A549 (cell line): ENCODE results near the gene SHKBP1. TPM values are rescaled to one million over a fixed set of nuclear protein-coding genes. Genes with fewer than 3 reads are reported as not detected.

Experiments used
- ATAC-seq, 2 experiments: fragments of 200-7000 bp in 1 of 2; fragments of >200 bp in 1 of 2; cut with Nextera tagmentation in 1 of 2; cut with Tn5 transposase in 1 of 2; 3 replicates each; pipeline versions ENCODE4 v1.8.0 to v1.9.1; 2018 to 2020; ENCODE audit warnings: mild to moderate bottlenecking in 1 of 2, moderate library complexity in 1 of 2
- CTCF ChIA-PET: fragments of 300-600 bp; sonication (Branson Sonifier 250); formaldehyde crosslinking; extraction: SDS; loops from one replicate; lab custom pipeline; 2021; ENCODE audit warnings: antibody characterized with exemption, inconsistent platforms; lab: Yijun Ruan, JAX
- POLR2A ChIA-PET: fragments of 350-600 bp; formaldehyde crosslinking; extraction: SDS; loops from one replicate; lab custom pipeline; 2021; ENCODE audit warnings: antibody characterized with exemption, inconsistent platforms; lab: Yijun Ruan, JAX
- DNase-seq, 2 experiments: peaks; one replicate each; pipeline versions ENCODE4 v3.0.0 to v3.0.0-alpha.2; 2011 to 2016; ENCODE audit warnings: low read depth in 1 of 2, low spot score in 1 of 2
- FAIRE-seq: peaks from 2 replicates; lab custom pipeline; 2011; peaks lifted over from hg19 to GRCh38; lab: Jason Lieb, UNC
- H3K27ac ChIP-seq, 2 experiments: fragments of >200 bp; sonication (Bioruptor Twin); formaldehyde crosslinking; 3 replicates each; pipeline ENCODE4 v1.5.1; 2016 to 2017
- H3K4me1 ChIP-seq: fragments of >200 bp; sonication (Bioruptor Twin); formaldehyde crosslinking; 3 replicates; pipeline ENCODE4 v1.6.1; 2016
- H3K4me2 ChIP-seq: fragments of >200 bp; sonication (Bioruptor Twin); formaldehyde crosslinking; 3 replicates; pipeline ENCODE4 v1.6.1; 2016
- H3K4me3 ChIP-seq: fragments of >200 bp; sonication (Bioruptor Twin); formaldehyde crosslinking; 3 replicates; pipeline ENCODE4 v1.5.1; 2016
- H3K9me3 ChIP-seq: fragments of >200 bp; sonication (Bioruptor Twin); formaldehyde crosslinking; 3 replicates; pipeline ENCODE4 v1.6.1; 2016
- BCL3 ChIP-seq: fragments of >200 bp; sonication (Bioruptor Twin); formaldehyde crosslinking; IDR thresholded peaks from 3 replicates; pipeline ENCODE4 v1.6.1; 2016
- CBX8 ChIP-seq: fragments of 200-600 bp; sonication (generic); IDR thresholded peaks from 2 replicates; pipeline ENCODE4 v1.6.1; 2016
- CHD2 ChIP-seq: fragments of 150-350 bp; IDR thresholded peaks from 2 replicates; pipeline ENCODE4 v1.6.1; 2014; ENCODE audit warnings: low read length; ENCODE audit not compliant: partially characterized antibody
- CHD4 ChIP-seq: fragments of 200-600 bp; sonication (generic); IDR thresholded peaks from 2 replicates; pipeline ENCODE4 v1.6.1; 2016; ENCODE audit warnings: antibody characterized with exemption, mild to moderate bottlenecking, borderline replicate concordance
- E2F6 ChIP-seq: IDR thresholded peaks from 2 replicates; pipeline ENCODE4 v1.6.1; 2012; ENCODE audit warnings: low read depth, borderline replicate concordance
- EHF ChIP-seq: fragments of 250-450 bp; sonication (Bioruptor Pico); IDR thresholded peaks from 2 replicates; pipeline ENCODE4 v1.5.0; 2020; ENCODE audit warnings: mild to moderate bottlenecking
- EHMT2 ChIP-seq: fragments of 200-600 bp; sonication (generic); IDR thresholded peaks from 2 replicates; pipeline ENCODE4 v1.6.1; 2016; ENCODE audit warnings: antibody characterized with exemption, low read depth, mild to moderate bottlenecking, moderate library complexity
- EP300 ChIP-seq, 2 experiments: fragments of >200 bp; sonication (Bioruptor Twin); formaldehyde crosslinking; IDR thresholded peaks; 2 replicates in 1 of 2; 3 replicates in 1 of 2; pipeline ENCODE4 v1.6.1; 2016 to 2017
- GATA3 ChIP-seq: IDR thresholded peaks from 2 replicates; pipeline ENCODE4 v1.6.1; 2012; ENCODE audit warnings: borderline replicate concordance
- HDAC2 ChIP-seq: fragments of 200-600 bp; sonication (generic); IDR thresholded peaks from 2 replicates; pipeline ENCODE4 v1.6.1; 2016
- HOXA7 ChIP-seq: fragments of 250-450 bp; sonication (Bioruptor Pico); IDR thresholded peaks from 2 replicates; pipeline ENCODE4 v1.5.0; 2020; ENCODE audit warnings: mild to moderate bottlenecking, moderate library complexity
- JUNB ChIP-seq: fragments of >200 bp; sonication (Bioruptor Twin); formaldehyde crosslinking; IDR thresholded peaks from 2 replicates; pipeline ENCODE4 v1.6.1; 2016
- KDM1A ChIP-seq: fragments of 200-600 bp; sonication (generic); IDR thresholded peaks from 2 replicates; pipeline ENCODE4 v1.6.1; 2016; ENCODE audit warnings: low read depth, mild to moderate bottlenecking
- MAFK ChIP-seq: fragments of 450-650 bp; IDR thresholded peaks from 2 replicates; pipeline ENCODE4 v1.6.1; 2014; ENCODE audit not compliant: partially characterized antibody
- MAX ChIP-seq: IDR thresholded peaks from 2 replicates; pipeline ENCODE4 v1.6.1; 2012
- NFE2L2 ChIP-seq: fragments of 150-350 bp; conservative IDR thresholded peaks from 2 replicates; pipeline ENCODE4 v1.6.1; 2014; ENCODE audit warnings: low read length
- POLR2A ChIP-seq: IDR thresholded peaks from 2 replicates; pipeline ENCODE4 v1.6.1; 2012; ENCODE audit warnings: mild to moderate bottlenecking, low read length
- POLR2AphosphoS2 ChIP-seq: conservative IDR thresholded peaks from 2 replicates; pipeline ENCODE4 v1.6.1; 2012; ENCODE audit warnings: low read length, improper control_type of control experiment, inconsistent platforms
- RARB ChIP-seq: fragments of 250-450 bp; sonication (Bioruptor Pico); IDR thresholded peaks from 2 replicates; pipeline ENCODE4 v1.8.0; 2021; ENCODE audit warnings: mild to moderate bottlenecking, moderate library complexity
- RFX5 ChIP-seq: fragments of 450-650 bp; IDR thresholded peaks from 2 replicates; pipeline ENCODE4 v1.7.1; 2014; ENCODE audit warnings: antibody characterized with exemption, mild to moderate bottlenecking, moderate library complexity
- SREBF2 ChIP-seq: fragments of 450-650 bp; IDR thresholded peaks from 2 replicates; pipeline ENCODE4 v1.6.1; 2014; ENCODE audit warnings: mild to moderate bottlenecking, moderate library complexity
- TFCP2L1 ChIP-seq: fragments of 250-450 bp; sonication (Bioruptor Pico); IDR thresholded peaks from 2 replicates; pipeline ENCODE4 v1.5.0; 2021; ENCODE audit warnings: mild to moderate bottlenecking
- ZFP36 ChIP-seq: fragments of 450-650 bp; IDR thresholded peaks from 2 replicates; pipeline ENCODE4 v1.6.1; 2014; ENCODE audit warnings: borderline replicate concordance; ENCODE audit not compliant: partially characterized antibody
- ZSCAN20 ChIP-seq: fragments of 250-450 bp; sonication (Bioruptor Pico); IDR thresholded peaks from 2 replicates; pipeline ENCODE4 v1.8.0; 2022; ENCODE audit warnings: mild to moderate bottlenecking, moderate library complexity
- WGBS: methylation state at CpG from one replicate; pipeline ENCODE4 v1.1.6; 2017; ENCODE audit errors: missing lambda C conversion rate; 5-methylcytosine and 5-hydroxymethylcytosine counted together
- polyA plus RNA-seq, 4 experiments: library from polyadenylated mRNA; depleted of rRNA in 3 of 4; stranded (reverse); fragments of >200 nt; fragmentation: RNase III in 1 of 4; extraction: RNeasy Plus Mini Kit Qiagen cat#74134 plus additional on column Dnase treatment in 1 of 4; gene quantifications; 2 replicates in 3 of 4; 3 replicates in 1 of 4; pipeline ENCODE4 v1.2.3, GENCODE V29; 2011 to 2017
- TF ChIP-seq, protein P1 (sequence below): fragments of >200 bp; sonication (Bioruptor Twin); formaldehyde crosslinking; IDR thresholded peaks from 2 replicates; pipeline ENCODE4 v1.6.1; 2016
- TF ChIP-seq, protein P2 (sequence below): IDR thresholded peaks from 2 replicates; pipeline ENCODE4 v1.6.1; 2012
- TF ChIP-seq, protein P3 (sequence below): fragments of >200 bp; sonication (Bioruptor Twin); formaldehyde crosslinking; IDR thresholded peaks from 3 replicates; pipeline ENCODE4 v1.5.1; 2016
- TF ChIP-seq, protein P4 (sequence below): fragments of 150-350 bp; IDR thresholded peaks from 2 replicates; pipeline ENCODE4 v1.6.1; 2014; ENCODE audit warnings: low read depth, mild to moderate bottlenecking, low read length

The SHKBP1 gene
- polyA plus RNA-seq, 2 of the 4 experiments (the other 2 are of a cell fraction), result 75.2 to 123 TPM

DNA sequence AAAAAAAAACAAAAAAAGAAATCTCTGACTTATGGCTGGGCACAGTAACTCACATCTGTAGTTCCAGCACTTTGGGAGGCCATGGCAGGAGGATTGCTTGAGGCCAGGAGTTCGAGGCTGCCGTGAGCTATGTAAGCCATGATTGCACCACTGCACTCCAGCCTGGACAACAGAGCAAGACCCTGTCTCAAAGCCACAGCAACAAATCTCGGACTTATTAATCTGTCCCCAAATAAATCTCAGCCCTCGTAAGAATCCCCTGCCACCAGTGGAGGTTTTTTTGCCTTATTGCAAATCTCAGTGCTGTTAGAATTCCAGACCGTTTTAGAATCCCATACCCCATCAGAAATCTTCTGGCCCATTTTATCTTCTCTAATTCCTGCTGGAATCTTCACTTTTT lies 4.9 kb downstream of the SHKBP1 start:
- POLR2A ChIA-PET, result interaction anchor here (0.6 to 0.7 kb wide), 2 partner anchors 10 to 11 kb away, joined by 3 read pairs; no protein-coding TSS in a partner anchor
- no peak overlapping the region for H3K4me3 ChIP-seq
- TF ChIP-seq E2F6 (no peak), EHMT2 (no peak), RARB (no peak), CBX8 (no peak), RFX5 (no peak), EHF (CRISPR knock-in tag) (no peak), TFCP2L1 (CRISPR knock-in tag) (no peak), CHD4 (no peak), BCL3 (no peak), HDAC2 (no peak), POLR2A (no peak), JUNB (no peak), SREBF2 (no peak), MAFK (no peak)
- TF ChIP-seq, protein P1, sequence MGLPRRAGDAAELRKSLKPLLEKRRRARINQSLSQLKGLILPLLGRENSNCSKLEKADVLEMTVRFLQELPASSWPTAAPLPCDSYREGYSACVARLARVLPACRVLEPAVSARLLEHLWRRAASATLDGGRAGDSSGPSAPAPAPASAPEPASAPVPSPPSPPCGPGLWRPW, result no peak
- TF ChIP-seq, all 56 proteins: peak for 0
- 95% methylated on average over 5 of the region's 5 CpGs for WGBS
- no peaks in the 10 kb centered on the region for H3K9me3 ChIP-seq
- no peak for FAIRE-seq
- H3K4me1 ChIP-seq, result peaks cover 46% of the 10 kb centered on the region
- no peak for DNase-seq
- ATAC-seq, result no peak
- CTCF ChIA-PET, result interaction anchor here (1.6 to 35.2 kb wide), 3 partner anchors 18 to 53 kb away, joined by 7 to 2247 read pairs (median 385); partner anchors contain the start of gene LTBP4
- no peak overlapping the region for H3K27ac ChIP-seq
- H3K4me2 ChIP-seq, result no peak overlapping the region

GRCh38 chr19:40582467-40582866 lies 5.8 kb downstream of the SHKBP1 start:
- 79% methylated on average over 2 of the region's 2 CpGs for WGBS
- POLR2A ChIA-PET, result interaction anchor here (0.6 kb wide), 1 partner anchor 12 kb away, joined by 3 read pairs; no protein-coding TSS in a partner anchor
- FAIRE-seq, result no peak
- CTCF ChIA-PET, result interaction anchor here (20.1 to 35.2 kb wide), 2 partner anchors 17 to 35 kb away, joined by 385 to 2247 read pairs; partner anchors contain the start of gene LTBP4
- Histone ChIP-seq H3K4me2 (no peak overlapping the region), H3K4me1 (peaks cover 45% of the 10 kb centered on the region), H3K9me3 (no peaks in the 10 kb centered on the region), H3K4me3 (no peak overlapping the region), H3K27ac (peak overlapping the region in 1 of 2 experiments; percentile 7; a peak in 1 of 6 replicates)
- TF ChIP-seq, protein P2, sequence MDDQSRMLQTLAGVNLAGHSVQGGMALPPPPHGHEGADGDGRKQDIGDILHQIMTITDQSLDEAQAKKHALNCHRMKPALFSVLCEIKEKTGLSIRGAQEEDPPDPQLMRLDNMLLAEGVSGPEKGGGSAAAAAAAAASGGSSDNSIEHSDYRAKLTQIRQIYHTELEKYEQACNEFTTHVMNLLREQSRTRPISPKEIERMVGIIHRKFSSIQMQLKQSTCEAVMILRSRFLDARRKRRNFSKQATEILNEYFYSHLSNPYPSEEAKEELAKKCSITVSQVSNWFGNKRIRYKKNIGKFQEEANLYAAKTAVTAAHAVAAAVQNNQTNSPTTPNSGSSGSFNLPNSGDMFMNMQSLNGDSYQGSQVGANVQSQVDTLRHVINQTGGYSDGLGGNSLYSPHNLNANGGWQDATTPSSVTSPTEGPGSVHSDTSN, result no peak
- TF ChIP-seq RFX5 (no peak), GATA3 (no peak), ZFP36 (peak; percentile 86), ZSCAN20 (no peak), CHD2 (no peak)
- DNase-seq, result no peak
- no peak for ATAC-seq

DNA sequence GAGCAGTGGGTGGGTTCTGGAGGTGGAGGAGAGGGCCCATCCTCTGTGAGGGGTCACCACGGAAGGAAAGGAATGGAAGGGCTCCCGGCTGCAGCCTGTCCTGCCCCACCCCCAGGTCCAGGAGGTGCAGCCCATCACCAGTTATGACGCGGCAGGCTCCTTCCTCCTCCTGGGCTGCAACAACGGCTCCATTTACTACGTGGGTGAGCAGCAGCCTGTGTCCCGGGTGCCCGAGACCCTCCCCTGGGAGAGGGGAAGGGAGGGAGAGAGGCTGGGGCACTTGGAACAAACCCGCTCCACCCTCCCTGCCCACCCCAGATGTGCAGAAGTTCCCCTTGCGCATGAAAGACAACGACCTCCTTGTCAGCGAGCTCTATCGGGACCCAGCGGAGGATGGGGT lies 6.6 kb downstream of the SHKBP1 start:
- TF ChIP-seq, protein P3, sequence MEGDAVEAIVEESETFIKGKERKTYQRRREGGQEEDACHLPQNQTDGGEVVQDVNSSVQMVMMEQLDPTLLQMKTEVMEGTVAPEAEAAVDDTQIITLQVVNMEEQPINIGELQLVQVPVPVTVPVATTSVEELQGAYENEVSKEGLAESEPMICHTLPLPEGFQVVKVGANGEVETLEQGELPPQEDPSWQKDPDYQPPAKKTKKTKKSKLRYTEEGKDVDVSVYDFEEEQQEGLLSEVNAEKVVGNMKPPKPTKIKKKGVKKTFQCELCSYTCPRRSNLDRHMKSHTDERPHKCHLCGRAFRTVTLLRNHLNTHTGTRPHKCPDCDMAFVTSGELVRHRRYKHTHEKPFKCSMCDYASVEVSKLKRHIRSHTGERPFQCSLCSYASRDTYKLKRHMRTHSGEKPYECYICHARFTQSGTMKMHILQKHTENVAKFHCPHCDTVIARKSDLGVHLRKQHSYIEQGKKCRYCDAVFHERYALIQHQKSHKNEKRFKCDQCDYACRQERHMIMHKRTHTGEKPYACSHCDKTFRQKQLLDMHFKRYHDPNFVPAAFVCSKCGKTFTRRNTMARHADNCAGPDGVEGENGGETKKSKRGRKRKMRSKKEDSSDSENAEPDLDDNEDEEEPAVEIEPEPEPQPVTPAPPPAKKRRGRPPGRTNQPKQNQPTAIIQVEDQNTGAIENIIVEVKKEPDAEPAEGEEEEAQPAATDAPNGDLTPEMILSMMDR, result no peak
- no peak for TF ChIP-seq EP300 (IDR thresholded peaks at IDR 0.05)
- TF ChIP-seq, protein P1, result no peak
- no peak for TF ChIP-seq EHF (CRISPR knock-in tag)
- TF ChIP-seq GATA3, result no peak
- no peak for TF ChIP-seq POLR2AphosphoS2
- no peak for TF ChIP-seq EHMT2
- no peak for TF ChIP-seq NFE2L2
- no peak for TF ChIP-seq HOXA7 (CRISPR knock-in tag)
- TF ChIP-seq, protein P4, sequence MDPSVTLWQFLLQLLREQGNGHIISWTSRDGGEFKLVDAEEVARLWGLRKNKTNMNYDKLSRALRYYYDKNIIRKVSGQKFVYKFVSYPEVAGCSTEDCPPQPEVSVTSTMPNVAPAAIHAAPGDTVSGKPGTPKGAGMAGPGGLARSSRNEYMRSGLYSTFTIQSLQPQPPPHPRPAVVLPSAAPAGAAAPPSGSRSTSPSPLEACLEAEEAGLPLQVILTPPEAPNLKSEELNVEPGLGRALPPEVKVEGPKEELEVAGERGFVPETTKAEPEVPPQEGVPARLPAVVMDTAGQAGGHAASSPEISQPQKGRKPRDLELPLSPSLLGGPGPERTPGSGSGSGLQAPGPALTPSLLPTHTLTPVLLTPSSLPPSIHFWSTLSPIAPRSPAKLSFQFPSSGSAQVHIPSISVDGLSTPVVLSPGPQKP, result no peak
- TF ChIP-seq KDM1A, result no peak
- no peak for TF ChIP-seq RARB
- no peak for TF ChIP-seq ZFP36
- TF ChIP-seq SREBF2, result no peak
- TF ChIP-seq MAX, result no peak
- 92% methylated on average over 14 of the region's 14 CpGs for WGBS
- ChIA-PET POLR2A (interaction anchor here (0.7 to 1.6 kb wide), 2 partner anchors 12 kb away, joined by 3 to 4 read pairs; no protein-coding TSS in a partner anchor), CTCF (interaction anchor here (0.9 to 35.2 kb wide), 5 partner anchors 16 to 278 kb away, joined by 3 to 2247 read pairs (median 4); partner anchors contain the start of gene LTBP4)
- ATAC-seq (no peak), FAIRE-seq (no peak), DNase-seq (no peak)
- Histone ChIP-seq H3K4me1 (peaks cover 40% of the 10 kb centered on the region), H3K9me3 (no peaks in the 10 kb centered on the region), H3K27ac (peak overlapping the region in 1 of 2 experiments; percentile 84; a peak in 4 of 6 replicates), H3K4me3 (no peak overlapping the region), H3K4me2 (0 out of 3 replicates have a peak overlapping the region, but pooled peaks have one; percentile 2)
